HL-60 (cell line): ENCODE results near the gene MYO7A.

Experiments
- GABPA ChIP-seq: IDR thresholded peaks from 2 replicates; pipeline ENCODE4 v1.6.1; 2012; ENCODE audit warnings: low read depth
- POLR2AphosphoS5 ChIP-seq: IDR thresholded peaks from 2 replicates; pipeline ENCODE4 v1.6.1; 2012; ENCODE audit warnings: low read depth
- TF ChIP-seq, protein P1 (sequence below): IDR thresholded peaks from one replicate; pipeline ENCODE4 v1.5.1; 2011; ENCODE audit warnings: low read length, control low read depth, inconsistent platforms; ENCODE audit not compliant: insufficient read depth
- TF ChIP-seq, protein P2 (sequence below): IDR thresholded peaks from 2 replicates; pipeline ENCODE4 v1.6.1; 2012; ENCODE audit warnings: low read depth; ENCODE audit not compliant: insufficient replicate concordance

DNA sequence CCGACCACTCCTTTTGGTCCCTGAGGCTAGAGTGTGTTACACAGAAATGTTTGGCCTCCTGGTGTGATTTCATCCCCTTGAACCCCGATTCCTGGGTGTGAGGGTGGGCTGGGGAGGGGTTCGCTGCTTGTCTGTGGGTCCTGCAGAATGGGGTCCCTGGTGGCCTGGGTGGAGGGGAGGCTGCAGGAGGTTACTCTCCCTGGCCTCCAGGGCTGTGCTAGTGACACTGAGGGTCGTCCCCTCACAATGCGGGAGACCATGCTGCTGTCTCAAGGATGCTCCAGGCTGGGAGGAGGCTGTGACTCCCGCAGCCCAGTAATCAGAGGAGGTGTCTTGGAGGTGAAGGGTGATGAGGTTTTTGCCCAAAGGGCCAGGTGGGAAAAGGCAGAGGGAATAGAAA lies 42.4 kb upstream of the MYO7A start:
- TF ChIP-seq, protein P1, sequence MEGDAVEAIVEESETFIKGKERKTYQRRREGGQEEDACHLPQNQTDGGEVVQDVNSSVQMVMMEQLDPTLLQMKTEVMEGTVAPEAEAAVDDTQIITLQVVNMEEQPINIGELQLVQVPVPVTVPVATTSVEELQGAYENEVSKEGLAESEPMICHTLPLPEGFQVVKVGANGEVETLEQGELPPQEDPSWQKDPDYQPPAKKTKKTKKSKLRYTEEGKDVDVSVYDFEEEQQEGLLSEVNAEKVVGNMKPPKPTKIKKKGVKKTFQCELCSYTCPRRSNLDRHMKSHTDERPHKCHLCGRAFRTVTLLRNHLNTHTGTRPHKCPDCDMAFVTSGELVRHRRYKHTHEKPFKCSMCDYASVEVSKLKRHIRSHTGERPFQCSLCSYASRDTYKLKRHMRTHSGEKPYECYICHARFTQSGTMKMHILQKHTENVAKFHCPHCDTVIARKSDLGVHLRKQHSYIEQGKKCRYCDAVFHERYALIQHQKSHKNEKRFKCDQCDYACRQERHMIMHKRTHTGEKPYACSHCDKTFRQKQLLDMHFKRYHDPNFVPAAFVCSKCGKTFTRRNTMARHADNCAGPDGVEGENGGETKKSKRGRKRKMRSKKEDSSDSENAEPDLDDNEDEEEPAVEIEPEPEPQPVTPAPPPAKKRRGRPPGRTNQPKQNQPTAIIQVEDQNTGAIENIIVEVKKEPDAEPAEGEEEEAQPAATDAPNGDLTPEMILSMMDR, result no peak
- TF ChIP-seq, protein P2, sequence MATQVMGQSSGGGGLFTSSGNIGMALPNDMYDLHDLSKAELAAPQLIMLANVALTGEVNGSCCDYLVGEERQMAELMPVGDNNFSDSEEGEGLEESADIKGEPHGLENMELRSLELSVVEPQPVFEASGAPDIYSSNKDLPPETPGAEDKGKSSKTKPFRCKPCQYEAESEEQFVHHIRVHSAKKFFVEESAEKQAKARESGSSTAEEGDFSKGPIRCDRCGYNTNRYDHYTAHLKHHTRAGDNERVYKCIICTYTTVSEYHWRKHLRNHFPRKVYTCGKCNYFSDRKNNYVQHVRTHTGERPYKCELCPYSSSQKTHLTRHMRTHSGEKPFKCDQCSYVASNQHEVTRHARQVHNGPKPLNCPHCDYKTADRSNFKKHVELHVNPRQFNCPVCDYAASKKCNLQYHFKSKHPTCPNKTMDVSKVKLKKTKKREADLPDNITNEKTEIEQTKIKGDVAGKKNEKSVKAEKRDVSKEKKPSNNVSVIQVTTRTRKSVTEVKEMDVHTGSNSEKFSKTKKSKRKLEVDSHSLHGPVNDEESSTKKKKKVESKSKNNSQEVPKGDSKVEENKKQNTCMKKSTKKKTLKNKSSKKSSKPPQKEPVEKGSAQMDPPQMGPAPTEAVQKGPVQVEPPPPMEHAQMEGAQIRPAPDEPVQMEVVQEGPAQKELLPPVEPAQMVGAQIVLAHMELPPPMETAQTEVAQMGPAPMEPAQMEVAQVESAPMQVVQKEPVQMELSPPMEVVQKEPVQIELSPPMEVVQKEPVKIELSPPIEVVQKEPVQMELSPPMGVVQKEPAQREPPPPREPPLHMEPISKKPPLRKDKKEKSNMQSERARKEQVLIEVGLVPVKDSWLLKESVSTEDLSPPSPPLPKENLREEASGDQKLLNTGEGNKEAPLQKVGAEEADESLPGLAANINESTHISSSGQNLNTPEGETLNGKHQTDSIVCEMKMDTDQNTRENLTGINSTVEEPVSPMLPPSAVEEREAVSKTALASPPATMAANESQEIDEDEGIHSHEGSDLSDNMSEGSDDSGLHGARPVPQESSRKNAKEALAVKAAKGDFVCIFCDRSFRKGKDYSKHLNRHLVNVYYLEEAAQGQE, result no peak
- TF ChIP-seq POLR2AphosphoS5, result no peak
- TF ChIP-seq GABPA, result no peak
